CMK (cell line): ENCODE results near the gene ETS1.

ENCODE experiments used
- DNase-seq: peaks from one replicate; pipeline ENCODE4 v3.0.0-alpha.2; 2010; ENCODE audit warnings: low read depth

ETS1 gene

GRCh38 chr11:128567130-128567529 lies 20.2 kb downstream of the ETS1 start:
- DNase-seq, result no peak

- no peak for DNase-seq
Measured at GRCh38 chr11:128565881-128566280, 21.5 kb downstream of the ETS1 start.

- DNase-seq, result no peak
Measured at GRCh38 chr11:128564642-128565245, 22.6 kb downstream of the ETS1 start.

GRCh38 chr11:128563942-128564641 lies 23.3 kb downstream of the ETS1 start:
- no peak for DNase-seq

GRCh38 chr11:128563308-128563707 lies 24.1 kb downstream of the ETS1 start:
- DNase-seq, result no peak

- no peak for DNase-seq
Measured at GRCh38 chr11:128559496-128560103, 27.8 kb downstream of the ETS1 start.

- DNase-seq, result no peak
Measured at GRCh38 chr11:128555606-128556005, 31.8 kb downstream of the ETS1 start.

- no peak for DNase-seq
Measured at GRCh38 chr11:128553662-128554362, 33.5 kb downstream of the ETS1 start.

- no peak for DNase-seq
Measured at GRCh38 chr11:128552783-128553661, 34.3 kb downstream of the ETS1 start.

- peak; percentile 50 for DNase-seq
Measured at GRCh38 chr11:128551611-128552335, 35.6 kb downstream of the ETS1 start.

GRCh38 chr11:128551058-128551457 lies 36.3 kb downstream of the ETS1 start:
- DNase-seq, result no peak

- no peak for DNase-seq
Measured at GRCh38 chr11:128550261-128550821, 37.0 kb downstream of the ETS1 start.

GRCh38 chr11:128549256-128549944 lies 38.0 kb downstream of the ETS1 start:
- DNase-seq, result no peak

- DNase-seq, result peak; percentile 80
Measured at GRCh38 chr11:128548649-128549255, 38.6 kb downstream of the ETS1 start.

GRCh38 chr11:128547946-128548648 lies 39.3 kb downstream of the ETS1 start:
- DNase-seq, result no peak

GRCh38 chr11:128546916-128547315 lies 40.4 kb downstream of the ETS1 start:
- no peak for DNase-seq

- no peak for DNase-seq
Measured at GRCh38 chr11:128544471-128545051, 42.8 kb downstream of the ETS1 start.

GRCh38 chr11:128540469-128540868 lies 46.9 kb downstream of the ETS1 start:
- no peak for DNase-seq

GRCh38 chr11:128536506-128536905 lies 50.9 kb downstream of the ETS1 start:
- no peak for DNase-seq
